ENCODE measurements around the gene ERBIN.

DNA sequence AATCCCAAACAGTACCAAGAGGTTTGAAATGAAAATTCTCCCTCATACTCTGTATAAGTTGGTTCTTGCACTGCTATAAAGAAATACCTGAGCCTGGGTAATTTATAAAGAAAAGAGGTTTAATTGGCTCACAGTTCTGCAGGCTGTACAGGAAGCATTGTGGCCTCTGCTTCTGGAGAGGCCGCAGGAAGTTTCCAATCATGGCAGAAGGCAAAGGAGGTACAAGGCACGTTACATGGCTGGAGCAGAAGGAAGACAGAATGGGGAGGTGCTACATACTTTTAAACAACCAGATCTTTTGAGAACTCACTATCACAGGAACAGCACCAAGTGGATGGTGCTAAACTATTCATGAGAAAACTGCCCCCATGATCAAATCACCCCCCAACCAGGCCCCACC lies 25.6 kb upstream of the ERBIN start:
- TF ChIP-seq GATA2 (IDR thresholded peaks at IDR 0.05; ENCODE audit: low read depth, low read length) = no peak
- TF ChIP-seq GATA3 (IDR thresholded peaks at IDR 0.05; ENCODE audit: low read depth, low read length) = no peak

Measured in SH-SY5Y (cell line).